H1 (cell line): ENCODE data around the gene CFAP91. TPM values are rescaled to one million over a fixed set of nuclear protein-coding genes. Genes with fewer than 3 reads are reported as not detected.

Experiments
- CTCF ChIA-PET: fragments of 300-600 bp; sonication (Branson Sonifier 250); formaldehyde crosslinking; loops from one replicate; lab custom pipeline; 2021; ENCODE audit not compliant: partially characterized antibody; lab: Charles Lee
- POLR2A ChIA-PET: fragments of 300-600 bp; sonication (Branson Sonifier 250); formaldehyde crosslinking; loops from one replicate; lab custom pipeline; 2021; ENCODE audit warnings: inconsistent platforms; ENCODE audit not compliant: partially characterized antibody; lab: Charles Lee
- DNase-seq, 2 experiments: peaks; one replicate each; pipeline versions ENCODE4 v3.0.0 to v3.0.0-alpha.2; 2010 to 2022; ENCODE audit warnings: low spot score in 2 of 2, low read depth in 1 of 2, mixed read lengths in 1 of 2
- FAIRE-seq: peaks from 2 replicates; lab custom pipeline; 2011; peaks lifted over from hg19 to GRCh38; lab: Jason Lieb, UNC
- H2AFZ ChIP-seq: 2 replicates; pipeline ENCODE4 v1.8.1; 2012; ENCODE audit warnings: low read length, inconsistent platforms
- H2AK5ac ChIP-seq: 2 replicates; pipeline ENCODE4 v1.6.1; 2013; ENCODE audit warnings: low read depth, low read length
- H2BK120ac ChIP-seq: replicated peaks from 2 replicates; pipeline ENCODE3; 2013; ENCODE audit warnings: low read depth, low read length, inconsistent platforms
- H2BK12ac ChIP-seq: 2 replicates; pipeline ENCODE4 v1.6.1; 2013; ENCODE audit warnings: low read depth, low read length
- H2BK15ac ChIP-seq: 2 replicates; pipeline ENCODE4 v1.6.1; 2013; ENCODE audit warnings: low read length
- H2BK20ac ChIP-seq: 2 replicates; pipeline ENCODE4 v1.6.1; 2013; ENCODE audit warnings: low read length
- H2BK5ac ChIP-seq: 2 replicates; pipeline ENCODE4 v1.6.1; 2013; ENCODE audit warnings: low read depth, low read length
- H3K14ac ChIP-seq: 2 replicates; pipeline ENCODE4 v1.6.1; 2013; ENCODE audit warnings: inconsistent platforms; ENCODE audit not compliant: insufficient read length
- H3K18ac ChIP-seq: 2 replicates; pipeline ENCODE4 v1.6.1; 2013; ENCODE audit warnings: low read length; ENCODE audit errors: extremely low read depth
- H3K23ac ChIP-seq: 2 replicates; pipeline ENCODE4 v1.6.1; 2013; ENCODE audit warnings: inconsistent platforms; ENCODE audit not compliant: insufficient read length
- H3K23me2 ChIP-seq: 2 replicates; pipeline ENCODE4 v1.6.1; 2013; ENCODE audit warnings: low read depth, low read length
- H3K27ac ChIP-seq: 2 replicates; pipeline ENCODE4 v1.6.1; 2011; ENCODE audit warnings: low read depth, low read length, inconsistent platforms
- H3K27me3 ChIP-seq, 4 experiments: replicated peaks in 1 of 4; 1 replicate in 1 of 4; 2 replicates in 3 of 4; pipeline versions ENCODE4 v1.6.1 to v1.8.1; 2011 to 2013; ENCODE audit warnings: low read length in 3 of 4, mild to moderate bottlenecking in 3 of 4, inconsistent platforms in 2 of 4, mixed read lengths in 2 of 4, moderate library complexity in 1 of 4; ENCODE audit not compliant: control insufficient read depth in 3 of 4, insufficient read depth in 3 of 4; ENCODE audit errors: extremely low read depth in 1 of 4
- H3K36me3 ChIP-seq, 4 experiments: 2 replicates each; pipeline versions ENCODE4 v1.6.1 to v1.8.1; 2011 to 2013; ENCODE audit warnings: mild to moderate bottlenecking in 4 of 4, low read length in 3 of 4, moderate library complexity in 2 of 4, control low read depth in 1 of 4, inconsistent platforms in 1 of 4; ENCODE audit not compliant: insufficient read depth in 4 of 4, control insufficient read depth in 2 of 4
- H3K4ac ChIP-seq: replicated peaks from 2 replicates; pipeline ENCODE3; 2013; ENCODE audit warnings: low read length, low read depth, mixed read lengths, inconsistent platforms; ENCODE audit not compliant: insufficient read length
- H3K4me1 ChIP-seq, 4 experiments: replicated peaks in 1 of 4; 1 replicate in 1 of 4; 2 replicates in 3 of 4; pipeline versions ENCODE4 v1.6.1 to v1.8.1; 2011 to 2013; ENCODE audit warnings: low read length in 3 of 4, inconsistent platforms in 2 of 4, mixed read lengths in 1 of 4; ENCODE audit not compliant: insufficient read depth in 4 of 4, control insufficient read depth in 3 of 4
- H3K4me2 ChIP-seq, 2 experiments: 2 replicates each; pipeline versions ENCODE4 v1.6.1 to v1.8.1; 2011 to 2013; ENCODE audit warnings: low read depth in 2 of 2, low read length in 2 of 2, control low read depth in 1 of 2, inconsistent platforms in 1 of 2, mild to moderate bottlenecking in 1 of 2; ENCODE audit not compliant: insufficient read depth in 1 of 2
- H3K4me3 ChIP-seq, 4 experiments: fragments of 200-600, 300-600 bp in 1 of 4; sonication (generic), shearing (Covaris generic), sonication (Bioruptor Twin) in 1 of 4; 2 replicates each; pipeline versions ENCODE4 v1.5.1 to v1.8.1; 2011 to 2016; ENCODE audit warnings: low read length in 4 of 4, low read depth in 3 of 4, control low read depth in 2 of 4, inconsistent platforms in 2 of 4, mild to moderate bottlenecking in 2 of 4, mixed read lengths in 1 of 4, moderate library complexity in 1 of 4; ENCODE audit not compliant: insufficient read depth in 2 of 4; ENCODE audit errors: extremely low read depth in 1 of 4
- H3K56ac ChIP-seq: replicated peaks from 2 replicates; pipeline ENCODE3; 2013; ENCODE audit warnings: low read depth, mild to moderate bottlenecking, mixed read lengths, low read length, inconsistent platforms; ENCODE audit not compliant: insufficient read length
- H3K79me1 ChIP-seq: 2 replicates; pipeline ENCODE4 v1.6.1; 2013; ENCODE audit warnings: low read depth, low read length, control low read depth
- H3K79me2 ChIP-seq, 2 experiments: 2 replicates each; pipeline versions ENCODE4 v1.6.1 to v1.8.1; 2012 to 2013; ENCODE audit warnings: low read length in 2 of 2, mild to moderate bottlenecking in 2 of 2, inconsistent platforms in 1 of 2; ENCODE audit not compliant: insufficient read depth in 2 of 2, control insufficient read depth in 1 of 2
- H3K9ac ChIP-seq, 4 experiments: replicated peaks in 1 of 4; 1 replicate in 1 of 4; 2 replicates in 3 of 4; pipeline versions ENCODE4 v1.6.1 to v1.8.1; 2011 to 2013; ENCODE audit warnings: low read depth in 3 of 4, low read length in 3 of 4, control low read depth in 2 of 4, mild to moderate bottlenecking in 2 of 4, moderate library complexity in 2 of 4, inconsistent platforms in 1 of 4; ENCODE audit errors: extremely low read depth in 1 of 4
- H3K9me3 ChIP-seq, 2 experiments: 2 replicates each; pipeline versions ENCODE4 v1.6.1 to v1.8.1; 2012 to 2013; ENCODE audit warnings: mild to moderate bottlenecking in 2 of 2, moderate library complexity in 2 of 2, control low read depth in 1 of 2, inconsistent platforms in 1 of 2, low read depth in 1 of 2, low read length in 1 of 2, mixed read lengths in 1 of 2; ENCODE audit not compliant: insufficient read depth in 2 of 2
- H4K20me1 ChIP-seq, 2 experiments: replicated peaks in 1 of 2; 2 replicates each; pipeline versions ENCODE3 to v1.8.1; 2011 to 2013; ENCODE audit warnings: inconsistent platforms in 2 of 2, low read length in 2 of 2, mild to moderate bottlenecking in 1 of 2; ENCODE audit not compliant: insufficient read depth in 2 of 2, control insufficient read depth in 1 of 2
- H4K5ac ChIP-seq: 2 replicates; pipeline ENCODE4 v1.6.1; 2013; ENCODE audit warnings: low read length, low read depth, mixed read lengths, inconsistent platforms; ENCODE audit not compliant: insufficient read length
- H4K8ac ChIP-seq: 2 replicates; pipeline ENCODE4 v1.8.0; 2013; ENCODE audit warnings: mild to moderate bottlenecking, moderate library complexity, low read length, inconsistent platforms; ENCODE audit not compliant: insufficient read depth; ENCODE audit errors: extremely low read depth
- H4K91ac ChIP-seq: replicated peaks from 2 replicates; pipeline ENCODE3; 2013; ENCODE audit warnings: low read length, mixed read lengths, inconsistent platforms; ENCODE audit not compliant: insufficient read length
- BCL11A ChIP-seq, 2 experiments: IDR thresholded peaks; one replicate each; pipeline ENCODE4 v1.6.1; 2011; ENCODE audit warnings: low read depth in 2 of 2, low read length in 2 of 2, mild to moderate bottlenecking in 2 of 2
- BRCA1 ChIP-seq: IDR thresholded peaks from 2 replicates; pipeline ENCODE4 v1.6.1; 2012; ENCODE audit warnings: low read depth, low read length, improper control_type of control experiment
- CBX5 ChIP-seq: fragments of 300-800, 300-1000 bp; sonication (generic); IDR thresholded peaks from 2 replicates; pipeline ENCODE4 v1.7.1; 2016; ENCODE audit warnings: antibody characterized with exemption, low read length, low read depth
- CBX8 ChIP-seq: fragments of 300-800, 300-1000 bp; sonication (generic); IDR thresholded peaks from 2 replicates; pipeline ENCODE4 v1.7.1; 2016; ENCODE audit warnings: low read depth, low read length, borderline replicate concordance
- EZH2 ChIP-seq: fragments of 200-600 bp; sonication (generic); IDR thresholded peaks from 2 replicates; pipeline ENCODE4 v1.7.1; 2012; ENCODE audit warnings: low read depth, mild to moderate bottlenecking, moderate library complexity, low read length, inconsistent platforms; ENCODE audit not compliant: severe bottlenecking
- HDAC6 ChIP-seq: IDR thresholded peaks from one replicate; pipeline ENCODE4 v1.7.1; 2012; ENCODE audit warnings: low read depth, mild to moderate bottlenecking, inconsistent platforms, low read length, moderate library complexity
- JUN ChIP-seq: IDR thresholded peaks from 2 replicates; pipeline ENCODE4 v1.6.1; 2011; ENCODE audit warnings: low read depth, mild to moderate bottlenecking, improper control_type of control experiment, low read length
- KDM4A ChIP-seq: IDR thresholded peaks from one replicate; pipeline ENCODE4 v1.7.1; 2012; ENCODE audit warnings: low read depth, mild to moderate bottlenecking, moderate library complexity, low read length, inconsistent platforms; ENCODE audit not compliant: severe bottlenecking
- NRF1 ChIP-seq: IDR thresholded peaks from 2 replicates; pipeline ENCODE4 v1.6.1; 2011; ENCODE audit warnings: mild to moderate bottlenecking, low read depth, low read length, improper control_type of control experiment
- RAD21 ChIP-seq, 2 experiments: IDR thresholded peaks in 1 of 2; conservative IDR thresholded peaks in 1 of 2; 2 replicates each; pipeline ENCODE4 v1.6.1; 2011; ENCODE audit warnings: low read depth in 2 of 2, low read length in 2 of 2, improper control_type of control experiment in 1 of 2, inconsistent platforms in 1 of 2, mild to moderate bottlenecking in 1 of 2, moderate library complexity in 1 of 2
- RXRA ChIP-seq: IDR thresholded peaks from 2 replicates; pipeline ENCODE4 v1.6.1; 2011; ENCODE audit warnings: low read depth, mild to moderate bottlenecking, low read length, moderate library complexity; ENCODE audit not compliant: insufficient read depth
- TAF1 ChIP-seq: IDR thresholded peaks from 2 replicates; pipeline ENCODE4 v1.6.1; 2011; ENCODE audit warnings: mild to moderate bottlenecking, low read depth, low read length
- TBP ChIP-seq: IDR thresholded peaks from 2 replicates; pipeline ENCODE4 v1.6.1; 2011; ENCODE audit warnings: low read depth, low read length, improper control_type of control experiment
- TCF12 ChIP-seq: IDR thresholded peaks from 2 replicates; pipeline ENCODE4 v1.6.1; 2011; ENCODE audit warnings: low read depth, mild to moderate bottlenecking, low read length
- WGBS, 2 experiments: shearing (Covaris generic) in 1 of 2; methylation state at CpG; one replicate each; pipeline versions ENCODE4 v1.1.6 to v1.1.7; 2013 to 2015; ENCODE audit warnings: low lambda C conversion rate in 2 of 2, mixed read lengths in 2 of 2, inconsistent platforms in 1 of 2, low coverage in 1 of 2, missing lambda C conversion rate in 1 of 2; ENCODE audit not compliant: insufficient replicate concordance in 2 of 2, insufficient coverage in 1 of 2, insufficient read length in 1 of 2; ENCODE audit errors: extremely low coverage in 1 of 2, missing lambda C conversion rate in 1 of 2; 5-methylcytosine and 5-hydroxymethylcytosine counted together
- polyA plus RNA-seq, 7 experiments: library from polyadenylated mRNA; depleted of rRNA in 3 of 7; stranded (reverse) in 5 of 7; unstranded in 2 of 7; fragments of >200 nt in 5 of 7; fragments of 200-250 nt in 2 of 7; gene quantifications; 1 replicate in 5 of 7; 2 replicates in 1 of 7; 4 replicates in 1 of 7; pipeline versions ENCODE4 v1.2.1 to v1.2.3, GENCODE V29; 2011 to 2013; ENCODE audit warnings: missing spikeins in 2 of 7, mixed read lengths in 2 of 7
- total RNA-seq: library from RNA; stranded (reverse); fragmentation: NEBNext Ultra II Directional; extraction: Animal tissue kit (Norgen Biotek cat#: 25700); gene quantifications from 2 replicates; pipeline ENCODE4 v1.2.1, GENCODE V29; 2021

CFAP91 gene
- total and polyA plus RNA-seq, 2 of the 8 experiments (the other 6 are each of a cell fraction or from before 2014, with no cell fraction given): 5.4 to 7.4 TPM

DNA sequence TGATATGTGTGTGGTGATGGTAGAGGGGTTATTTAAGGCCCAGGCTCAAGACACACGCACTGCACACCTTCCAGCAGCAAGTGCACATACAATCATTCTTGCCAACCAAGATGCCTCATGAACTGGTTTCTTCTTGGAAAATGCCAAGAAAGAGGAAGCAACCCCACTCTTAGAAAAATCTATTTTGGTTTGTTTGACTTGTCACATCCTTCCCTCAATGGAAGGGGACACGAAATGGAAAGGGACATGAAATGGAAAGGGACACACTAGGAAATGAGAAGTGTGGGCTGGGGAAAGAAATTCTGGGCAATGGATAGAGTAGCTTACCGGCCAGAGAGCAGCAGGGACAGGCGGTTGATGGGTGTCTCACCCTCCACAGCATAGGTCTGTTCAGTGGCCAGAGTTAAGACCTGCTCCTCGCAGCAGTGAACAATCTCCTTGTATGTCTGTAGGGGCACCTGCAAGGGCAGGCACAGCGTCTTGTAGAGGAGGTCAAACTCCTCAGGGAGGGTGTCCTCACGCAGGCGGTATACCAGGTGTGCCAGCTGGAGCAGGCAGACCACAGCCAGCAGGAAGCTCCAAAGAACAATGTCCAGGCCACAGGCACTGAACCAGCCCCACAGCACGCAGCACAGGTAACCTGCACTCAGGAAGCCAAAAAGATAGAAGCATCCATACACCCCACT lies 43.1 kb upstream of the CFAP91 start:
- Histone ChIP-seq H3K56ac (no peak overlapping the region), H3K79me2 (no peaks in the 10 kb centered on the region), H2BK20ac (no peak overlapping the region), H2BK120ac (no peak overlapping the region), H4K20me1 (no peaks in the 10 kb centered on the region), H3K4me2 (no peak overlapping the region), H3K9me3 (no peaks in the 10 kb centered on the region), H3K23ac (no peak overlapping the region), H3K36me3 (no peaks in the 10 kb centered on the region; a peak in 1 of 8 replicates), H3K79me1 (no peaks in the 10 kb centered on the region), H2AK5ac (no peak overlapping the region), H3K27ac (no peak overlapping the region), H3K9ac (no peak overlapping the region), H4K91ac (no peak overlapping the region), H4K5ac (no peak overlapping the region), H3K4me1 (no peaks in the 10 kb centered on the region), H3K18ac (no peak overlapping the region), H4K8ac (no peak overlapping the region), H2BK15ac (no peak overlapping the region), H2BK12ac (no peak overlapping the region), H3K27me3 (no peaks in the 10 kb centered on the region), H3K4ac (no peak overlapping the region), H3K23me2 (no peaks in the 10 kb centered on the region), H2BK5ac (no peak overlapping the region), H3K14ac (no peak overlapping the region), H3K4me3 (no peak overlapping the region), H2AFZ (no peak overlapping the region)
- POLR2A ChIA-PET: interaction anchor here (1.5 to 1.9 kb wide), 2 partner anchors 12 to 27 kb away, joined by 3 to 4 read pairs; no protein-coding TSS in a partner anchor
- CTCF ChIA-PET: no interaction called here
- WGBS, 2 experiments: 90% methylated on average over 9 of the region's 9 CpGs; no CpG with 5 or more reads in 1 of the 2 experiments
- DNase-seq: no peak
- FAIRE-seq: no peak
- TF ChIP-seq BCL11A (IDR thresholded peaks at IDR 0.05; ENCODE audit: low read depth in 2 of 2, low read length in 2 of 2) (no peak), BRCA1 (no peak), TBP (no peak), NRF1 (no peak), CBX5 (no peak), TCF12 (no peak), RXRA (no peak), HDAC6 (no peak), CBX8 (no peak), TAF1 (no peak), JUN (no peak), RAD21 (IDR thresholded peaks at IDR 0.05 in 1 of 2, conservative IDR thresholded peaks at IDR 0.05 in 1 of 2; ENCODE audit: low read depth in 2 of 2, low read length in 2 of 2) (no peak), KDM4A (no peak), EZH2 (no peak)
